ENCODE data around the gene TNFAIP2. TPM values are rescaled to one million over a fixed set of nuclear protein-coding genes. Genes with fewer than 3 reads are reported as not detected.
"Not testable (repeated sequence)": the region's sequence is repeated elsewhere in the genome, so short reads cannot be mapped to it uniquely, and the experiment has no call there.

TNFAIP2 gene
- total RNA-seq, 2 experiments from 2014 or later, result 0.50 to 0.56 TPM

DNA sequence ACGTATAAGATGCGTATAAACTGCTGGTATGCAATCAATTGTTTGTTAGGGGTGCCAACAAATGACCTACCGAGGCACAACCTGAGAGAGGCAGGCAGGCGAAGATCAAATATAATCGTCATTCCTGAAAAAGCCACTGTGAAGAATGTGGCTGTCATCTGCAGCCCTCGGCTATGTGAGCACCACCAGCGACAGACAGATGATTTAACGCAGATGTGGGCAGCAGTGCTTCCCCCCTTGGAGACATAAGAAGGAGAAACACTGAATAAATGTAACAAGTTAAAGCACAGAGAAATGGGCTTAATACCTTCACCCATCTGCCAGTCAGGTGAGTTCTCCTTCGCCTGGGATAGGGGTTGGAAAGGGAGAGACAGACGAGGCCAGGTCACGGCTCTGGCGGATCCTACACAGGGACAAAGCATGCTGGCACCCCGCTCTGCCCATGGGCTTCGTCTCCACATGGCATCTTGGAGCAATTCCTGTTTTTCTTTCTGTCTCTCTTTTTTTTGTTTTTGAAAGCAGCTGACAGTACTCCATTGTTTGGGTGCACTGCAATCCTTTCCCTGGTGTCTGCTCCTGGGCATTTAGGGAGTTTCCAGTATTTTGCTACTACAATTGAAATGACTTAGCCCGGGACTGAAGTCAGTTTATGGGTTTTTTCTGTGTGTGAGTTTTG is 28.1 kb downstream of the TNFAIP2 start:
- H3K9me3 Mint-ChIP-seq, result no peaks in the 10 kb centered on the region
- DNase-seq, result no peak
- ChIA-PET CTCF (no interaction called here), POLR2A (no interaction called here)
- intact Hi-C loops (cut with micrococcal nuclease), result no loop called here
- H3K27me3 Mint-ChIP-seq, result peaks cover 6% of the 10 kb centered on the region
- no peaks in the 10 kb centered on the region for H3K36me3 Mint-ChIP-seq
- no peak overlapping the region for H3K27ac Mint-ChIP-seq
- no peak overlapping the region for H3K4me3 Mint-ChIP-seq
- no peaks in the 10 kb centered on the region for H3K4me1 Mint-ChIP-seq (ENCODE audit: low read depth)

DNA sequence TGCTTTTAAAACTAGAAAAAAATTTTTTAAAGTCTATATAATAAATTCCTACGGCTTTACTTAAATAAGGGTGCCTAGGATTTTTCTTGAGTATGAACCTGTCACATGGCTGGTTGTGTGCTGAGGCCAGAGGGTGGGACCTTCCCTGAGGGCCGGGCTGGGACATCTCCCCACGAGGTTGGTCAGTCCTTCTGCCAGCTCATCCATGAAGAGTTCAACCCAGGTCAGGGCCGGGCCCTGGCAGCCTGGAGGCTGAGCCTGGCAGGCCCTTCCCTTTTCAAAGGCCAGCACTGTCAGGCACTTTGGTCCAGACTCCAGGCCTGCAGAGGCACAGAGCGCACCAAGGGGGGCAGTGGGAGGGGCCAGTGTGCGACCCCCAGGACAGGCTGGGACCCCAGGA is 31.7 kb downstream of the TNFAIP2 start:
- no peaks in the 10 kb centered on the region for H3K4me1 Mint-ChIP-seq (ENCODE audit: low read depth)
- no peak overlapping the region for H3K27ac Mint-ChIP-seq
- intact Hi-C loops (cut with micrococcal nuclease), result no loop called here
- no peak for DNase-seq
- H3K4me3 Mint-ChIP-seq, result no peak overlapping the region
- CTCF ChIA-PET, result no interaction called here
- H3K9me3 Mint-ChIP-seq, result no peaks in the 10 kb centered on the region
- H3K27me3 Mint-ChIP-seq, result no peaks in the 10 kb centered on the region
- POLR2A ChIA-PET, result no interaction called here
- H3K36me3 Mint-ChIP-seq, result no peaks in the 10 kb centered on the region

DNA sequence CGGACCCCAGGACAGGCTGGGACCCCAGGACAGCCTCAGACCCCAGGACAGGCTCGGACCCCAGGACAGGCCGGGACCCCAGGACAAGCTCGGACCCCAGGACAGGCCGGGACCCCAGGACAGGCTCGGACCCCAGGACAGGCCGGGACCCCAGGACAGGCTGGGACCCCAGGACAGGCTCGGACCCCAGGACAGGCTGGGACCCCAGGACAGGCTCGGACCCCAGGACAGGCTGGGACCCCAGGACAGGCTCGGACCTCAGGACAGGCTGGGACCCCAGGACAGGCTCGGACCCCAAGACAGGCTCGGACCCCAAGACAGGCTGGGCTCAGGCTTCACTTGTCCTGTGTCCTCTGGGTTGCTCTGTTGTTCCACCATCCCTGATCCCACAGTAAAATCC is 32.2 kb downstream of the TNFAIP2 start:
- H3K27ac Mint-ChIP-seq; H3K36me3 Mint-ChIP-seq; POLR2A ChIA-PET; H3K9me3 Mint-ChIP-seq; CTCF ChIA-PET; H3K4me1 Mint-ChIP-seq (ENCODE audit: low read depth); H3K4me3 Mint-ChIP-seq; intact Hi-C loops (cut with micrococcal nuclease); H3K27me3 Mint-ChIP-seq; DNase-seq: not testable (repeated sequence)

DNA sequence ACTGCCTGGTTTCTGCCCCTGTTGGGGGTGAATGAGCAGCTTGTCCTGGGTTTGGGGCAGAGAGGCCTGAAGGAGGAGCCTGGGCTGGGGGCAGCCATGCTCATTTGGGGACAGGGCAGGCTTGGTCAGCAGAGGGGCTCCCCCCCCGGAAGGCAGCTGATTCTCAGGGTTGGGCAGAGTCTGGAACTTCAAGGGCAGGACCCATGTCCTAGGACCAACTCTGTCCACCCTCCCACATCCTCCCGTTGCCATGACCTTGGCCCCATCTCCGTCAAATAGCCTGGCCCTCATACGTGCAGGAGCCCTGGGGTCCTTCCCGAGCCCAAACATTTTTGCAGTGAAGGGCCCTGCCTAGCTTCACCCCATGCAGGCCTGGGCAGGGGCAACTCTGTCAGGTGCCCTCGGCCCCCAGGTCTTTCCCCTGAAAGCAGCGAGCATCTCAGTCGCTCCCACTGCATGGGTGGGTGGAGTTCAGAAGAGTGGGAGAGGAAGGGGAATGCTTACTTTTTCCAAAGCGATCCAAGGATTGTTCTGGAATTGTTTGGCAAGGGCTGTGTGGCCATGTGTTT is 32.6 kb downstream of the TNFAIP2 start:
- H3K36me3 Mint-ChIP-seq, result no peaks in the 10 kb centered on the region
- no peak overlapping the region for H3K4me3 Mint-ChIP-seq
- no peak for DNase-seq
- intact Hi-C loops (cut with micrococcal nuclease), result no loop called here
- CTCF ChIA-PET, result no interaction called here
- no peaks in the 10 kb centered on the region for H3K9me3 Mint-ChIP-seq
- POLR2A ChIA-PET, result no interaction called here
- H3K4me1 Mint-ChIP-seq (ENCODE audit: low read depth), result peaks cover 2% of the 10 kb centered on the region
- no peaks in the 10 kb centered on the region for H3K27me3 Mint-ChIP-seq
- H3K27ac Mint-ChIP-seq, result no peak overlapping the region

DNA sequence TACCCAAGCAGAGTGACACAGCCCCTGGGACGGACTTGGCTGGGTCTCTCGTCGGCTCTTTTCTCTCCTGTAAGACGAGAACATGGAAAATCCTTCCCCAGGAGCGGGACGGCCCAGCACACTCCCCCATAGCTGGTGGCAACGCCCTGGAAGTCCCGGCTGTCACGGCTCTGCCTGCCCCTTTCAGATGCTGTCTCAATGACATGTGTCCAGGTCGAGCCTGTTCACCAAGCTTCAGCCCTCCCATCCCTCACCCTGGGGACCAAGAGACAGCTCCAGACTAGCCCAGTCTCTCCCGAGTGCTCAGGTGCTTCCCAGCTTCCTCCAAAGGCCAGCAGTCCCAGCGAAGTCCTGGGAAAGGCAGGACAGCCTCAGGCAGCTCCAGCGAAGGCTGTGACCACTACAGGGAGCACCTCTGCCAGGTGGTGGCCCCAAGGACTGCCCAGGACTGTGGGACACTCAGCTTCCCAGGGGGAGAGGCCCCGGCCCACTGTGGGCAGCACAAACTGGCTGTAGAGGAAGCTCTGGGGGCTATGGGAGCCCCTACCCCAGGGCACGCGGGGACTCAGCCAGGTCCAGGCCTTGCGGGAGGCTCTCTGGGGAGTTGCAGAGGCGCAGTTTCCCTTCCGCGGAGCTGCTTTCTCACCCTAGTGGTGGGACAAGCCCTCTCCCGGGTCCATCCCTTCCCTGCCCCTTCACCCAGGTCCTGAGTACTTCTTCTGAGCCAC is 33.6 kb downstream of the TNFAIP2 start:
- no peak for DNase-seq
- no peak overlapping the region for H3K4me3 Mint-ChIP-seq
- intact Hi-C loops (cut with micrococcal nuclease), result no loop called here
- no peaks in the 10 kb centered on the region for H3K36me3 Mint-ChIP-seq
- CTCF ChIA-PET, result no interaction called here
- no peaks in the 10 kb centered on the region for H3K9me3 Mint-ChIP-seq
- POLR2A ChIA-PET, result no interaction called here
- H3K4me1 Mint-ChIP-seq (ENCODE audit: low read depth), result peaks cover 3% of the 10 kb centered on the region
- H3K27me3 Mint-ChIP-seq, result no peaks in the 10 kb centered on the region
- no peak overlapping the region for H3K27ac Mint-ChIP-seq

DNA sequence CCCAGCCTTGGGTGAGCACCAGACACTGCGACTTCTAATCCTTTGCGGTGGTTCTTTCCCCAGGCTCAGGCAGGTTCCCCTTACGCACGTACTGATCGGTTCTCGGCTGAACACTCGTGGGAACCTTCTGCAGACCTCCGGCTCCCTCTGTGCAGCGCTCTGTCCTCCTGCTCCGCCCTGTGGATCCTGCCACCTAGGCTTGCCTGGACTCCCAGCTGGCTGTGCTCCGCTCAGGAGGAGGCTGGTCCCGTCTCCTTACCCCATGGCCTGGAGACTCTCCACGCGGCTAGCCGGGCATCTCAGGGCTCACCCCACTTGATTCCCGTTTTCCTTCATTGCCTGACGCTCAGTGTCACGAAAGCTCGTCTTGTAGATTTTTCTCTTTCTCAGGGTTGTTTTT is 34.7 kb downstream of the TNFAIP2 start:
- Mint-ChIP-seq H3K36me3 (no peaks in the 10 kb centered on the region), H3K4me3 (no peak overlapping the region), H3K27ac (no peak overlapping the region), H3K27me3 (no peaks in the 10 kb centered on the region), H3K9me3 (no peaks in the 10 kb centered on the region), H3K4me1 (ENCODE audit: low read depth) (peaks cover 3% of the 10 kb centered on the region)
- ChIA-PET CTCF (no interaction called here), POLR2A (no interaction called here)
- DNase-seq, result no peak
- intact Hi-C loops (cut with micrococcal nuclease), result no loop called here

DNA sequence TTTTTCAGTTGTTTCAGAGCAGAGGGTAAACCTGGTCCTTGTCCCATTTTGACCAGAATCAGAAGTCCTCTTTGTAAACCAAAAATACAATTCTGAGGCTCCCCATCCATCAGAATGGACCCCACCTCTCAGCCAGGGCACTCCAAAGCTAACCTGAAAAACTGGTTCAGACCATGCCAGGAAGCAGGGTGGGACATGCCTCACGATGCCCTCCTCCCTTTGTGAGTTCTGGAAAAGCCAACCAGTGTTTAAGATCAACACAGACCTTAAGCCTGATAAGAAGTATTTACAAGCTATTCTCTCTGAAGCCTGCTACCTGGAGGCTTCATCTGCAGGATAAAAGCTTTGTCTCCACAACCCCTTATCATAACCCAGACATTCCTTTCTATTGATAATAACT is 35.4 kb downstream of the TNFAIP2 start:
- H3K9me3 Mint-ChIP-seq, result no peaks in the 10 kb centered on the region

DNA sequence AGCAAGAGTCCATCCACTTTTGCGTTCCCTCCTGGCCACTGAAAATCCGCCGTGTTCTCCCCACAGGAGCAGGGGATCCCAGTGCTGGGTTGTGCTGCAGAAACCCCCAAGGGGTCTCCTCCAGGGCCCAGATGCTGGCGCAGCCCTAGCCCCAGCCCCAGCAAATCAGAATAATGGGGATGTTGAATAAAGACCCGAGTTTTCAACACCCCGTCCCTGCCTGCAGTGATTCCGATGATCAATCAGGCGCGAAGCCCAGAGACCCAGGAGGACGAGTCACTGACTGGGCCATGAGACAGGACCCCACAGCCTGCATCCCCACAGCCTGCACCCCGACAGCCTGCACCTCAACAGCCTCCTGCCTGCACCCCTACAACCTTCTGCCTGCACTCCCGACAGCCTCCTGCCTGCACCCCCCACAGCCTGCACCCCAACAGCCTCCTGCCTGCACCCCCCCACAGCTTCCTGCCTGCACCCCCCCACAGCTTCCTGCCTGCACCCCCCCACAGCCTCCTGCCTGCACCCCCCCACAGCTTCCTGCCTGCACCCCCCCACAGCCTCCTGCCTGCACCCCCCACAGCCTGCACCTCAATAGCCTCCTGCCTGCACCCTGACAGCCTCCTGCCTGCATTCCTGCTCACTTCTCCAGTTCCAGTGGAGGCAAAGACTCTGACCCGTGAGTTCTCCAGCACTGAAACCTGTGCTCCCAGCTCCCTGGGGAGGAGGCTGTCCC is 37.2 kb downstream of the TNFAIP2 start:
- Mint-ChIP-seq H3K36me3 (no peaks in the 10 kb centered on the region), H3K4me3 (no peak overlapping the region), H3K27me3 (no peaks in the 10 kb centered on the region), H3K9me3 (no peaks in the 10 kb centered on the region), H3K4me1 (ENCODE audit: low read depth) (peaks cover 3% of the 10 kb centered on the region), H3K27ac (no peak overlapping the region)
- no peak for DNase-seq
- intact Hi-C loops (cut with micrococcal nuclease), result no loop called here
- ChIA-PET POLR2A (no interaction called here), CTCF (no interaction called here)

More for the DNA sequence above, 35.4 kb downstream of the TNFAIP2 start:
- Mint-ChIP-seq H3K27ac (no peak overlapping the region), H3K4me3 (no peak overlapping the region), H3K36me3 (no peaks in the 10 kb centered on the region), H3K4me1 (ENCODE audit: low read depth) (peaks cover 3% of the 10 kb centered on the region), H3K27me3 (no peaks in the 10 kb centered on the region)
- ChIA-PET POLR2A (no interaction called here), CTCF (interaction anchor here (0.6 kb wide), 1 partner anchor 79 kb away, joined by 4 read pairs; no protein-coding TSS in a partner anchor)
- DNase-seq, result no peak
- intact Hi-C loops (cut with micrococcal nuclease), result no loop called here

DNA sequence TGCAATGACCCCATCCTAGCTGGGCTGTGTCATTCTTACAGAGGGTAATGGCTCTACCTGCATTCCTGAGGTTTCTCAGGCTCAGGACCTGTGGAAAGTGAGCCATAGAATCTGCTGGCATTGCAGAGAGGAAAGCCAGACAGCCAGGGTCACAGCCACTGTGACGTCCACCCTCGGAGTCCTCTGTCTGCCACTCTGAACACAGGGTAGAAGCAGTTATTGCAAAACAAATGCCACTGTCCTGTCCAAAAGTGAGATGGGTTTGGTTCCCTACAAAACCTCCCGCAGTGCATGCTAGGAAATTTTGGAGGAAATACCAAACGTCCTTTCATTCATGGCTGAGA is 37.8 kb downstream of the TNFAIP2 start:
- ChIA-PET CTCF (interaction anchor here (1.1 kb wide), 1 partner anchor 56 kb away, joined by 5 read pairs; no protein-coding TSS in a partner anchor), POLR2A (no interaction called here)
- no peak for DNase-seq
- intact Hi-C loops (cut with micrococcal nuclease), result no loop called here
- no peaks in the 10 kb centered on the region for H3K9me3 Mint-ChIP-seq
- no peak overlapping the region for H3K4me3 Mint-ChIP-seq
- H3K27ac Mint-ChIP-seq, result no peak overlapping the region
- H3K27me3 Mint-ChIP-seq, result no peaks in the 10 kb centered on the region
- no peaks in the 10 kb centered on the region for H3K36me3 Mint-ChIP-seq
- peaks cover 3% of the 10 kb centered on the region for H3K4me1 Mint-ChIP-seq (ENCODE audit: low read depth)

DNA sequence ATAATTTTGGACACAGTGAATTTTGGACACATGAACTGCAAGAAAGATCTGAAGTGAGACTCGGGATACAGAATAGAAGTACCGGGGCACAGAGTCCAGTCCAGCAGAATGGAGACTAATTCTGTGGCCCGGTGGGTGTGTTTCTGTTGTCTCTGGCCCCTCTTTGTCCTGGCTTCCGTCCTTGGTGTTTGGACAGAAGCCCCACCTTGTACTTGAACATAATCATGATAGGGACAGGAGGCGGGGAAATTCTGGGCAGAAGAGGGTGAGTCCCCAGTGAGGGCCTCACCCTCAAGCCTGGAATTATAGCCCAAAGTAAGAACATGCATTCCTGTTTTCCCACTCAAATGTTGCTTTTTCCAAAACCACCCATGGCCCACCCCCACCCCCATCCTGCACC is 39.9 kb downstream of the TNFAIP2 start:
- H3K9me3 Mint-ChIP-seq, result no peaks in the 10 kb centered on the region
- H3K27me3 Mint-ChIP-seq, result no peaks in the 10 kb centered on the region
- H3K36me3 Mint-ChIP-seq, result no peaks in the 10 kb centered on the region
- peaks cover 3% of the 10 kb centered on the region for H3K4me1 Mint-ChIP-seq (ENCODE audit: low read depth)
- ChIA-PET CTCF (no interaction called here), POLR2A (no interaction called here)
- DNase-seq, result no peak
- no peak overlapping the region for H3K4me3 Mint-ChIP-seq
- no peak overlapping the region for H3K27ac Mint-ChIP-seq
- intact Hi-C loops (cut with micrococcal nuclease), result no loop called here

DNA sequence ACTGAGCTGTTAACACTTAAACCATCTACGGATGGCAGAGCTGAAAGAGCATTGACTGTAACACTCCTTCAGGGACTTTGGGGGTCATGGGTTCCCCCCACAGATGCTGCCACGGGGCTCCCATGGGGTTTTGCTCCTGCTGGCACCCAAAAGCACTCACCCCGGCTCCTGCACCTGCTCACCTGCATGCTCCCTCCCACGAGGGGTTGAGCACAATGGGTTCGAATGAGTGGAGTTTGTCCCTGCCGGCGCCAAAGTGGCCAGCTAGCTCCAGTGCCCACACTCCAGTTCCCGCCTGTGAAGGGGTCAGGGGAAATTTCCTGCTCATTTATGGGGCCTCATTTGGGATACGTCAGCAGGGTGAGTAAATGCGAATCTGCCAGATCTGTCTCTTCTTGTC is 40.7 kb downstream of the TNFAIP2 start:
- POLR2A ChIA-PET, result no interaction called here
- H3K4me3 Mint-ChIP-seq, result no peak overlapping the region
- no peaks in the 10 kb centered on the region for H3K36me3 Mint-ChIP-seq
- H3K27ac Mint-ChIP-seq, result no peak overlapping the region
- no peaks in the 10 kb centered on the region for H3K27me3 Mint-ChIP-seq
- DNase-seq, result no peak
- intact Hi-C loops (cut with micrococcal nuclease), result no loop called here
- H3K9me3 Mint-ChIP-seq, result no peaks in the 10 kb centered on the region
- peaks cover 3% of the 10 kb centered on the region for H3K4me1 Mint-ChIP-seq (ENCODE audit: low read depth)
- CTCF ChIA-PET, result no interaction called here

DNA sequence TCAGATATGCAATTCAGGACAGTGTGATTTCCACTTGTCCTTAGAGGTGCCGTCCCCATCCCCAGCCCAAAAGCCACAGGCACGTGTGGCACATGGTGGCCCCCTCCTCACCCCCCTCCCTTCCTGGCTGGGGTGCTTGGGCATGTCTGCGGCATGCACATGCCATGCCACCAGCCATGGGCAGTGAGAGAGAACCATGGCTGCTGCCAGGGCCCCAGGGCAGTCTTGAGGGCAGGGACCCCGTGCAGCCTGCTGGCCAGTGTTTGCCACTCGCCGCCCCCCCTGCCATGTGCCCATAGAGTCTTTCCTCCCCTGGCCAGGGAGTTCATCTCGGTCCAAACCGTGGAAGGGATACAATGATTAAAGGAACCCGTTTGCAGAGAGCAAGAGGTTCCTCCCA is 41.5 kb downstream of the TNFAIP2 start:
- CTCF ChIA-PET, result no interaction called here
- Mint-ChIP-seq H3K27ac (no peak overlapping the region), H3K27me3 (no peaks in the 10 kb centered on the region), H3K36me3 (no peaks in the 10 kb centered on the region), H3K4me1 (ENCODE audit: low read depth) (peaks cover 3% of the 10 kb centered on the region), H3K4me3 (no peak overlapping the region), H3K9me3 (no peaks in the 10 kb centered on the region)
- intact Hi-C loops (cut with micrococcal nuclease), result no loop called here
- POLR2A ChIA-PET, result no interaction called here
- no peak for DNase-seq
